ENCODE measurements around the gene NELFA. TPM values are rescaled to one million over a fixed set of nuclear protein-coding genes. Genes with fewer than 3 reads are reported as not detected.

The NELFA gene
- total RNA-seq, 1 experiment from 2014 or later, result 22.6 TPM

- peaks cover 7% of the 10 kb centered on the region; the same call in 1 of the 2 replicates for H4K20me1 ChIP-seq (ENCODE audit: insufficient read depth, low read depth, low read length)
- H3K4me1 ChIP-seq (ENCODE audit: low read length), result peaks cover 4% of the 10 kb centered on the region
- no peaks in the 10 kb centered on the region for H3K27me3 ChIP-seq (ENCODE audit: low read length)
- no peaks in the 10 kb centered on the region for H3K36me3 ChIP-seq (ENCODE audit: insufficient read depth, low read length)
- H2AFZ ChIP-seq (ENCODE audit: low read length), result no peak overlapping the region
- no peak overlapping the region for H3K9ac ChIP-seq (ENCODE audit: low read length)
- H3K9me2 ChIP-seq (replicated peaks; ENCODE audit: insufficient read depth, low read length), result no peaks in the 10 kb centered on the region
- DNase-seq, result no peak
- no peak overlapping the region for H3K4me3 ChIP-seq (ENCODE audit: low read length)
- no peak overlapping the region for H3K27ac ChIP-seq (ENCODE audit: low read length)
- H3K4me2 ChIP-seq (ENCODE audit: low read depth, low read length, poor library complexity, severe bottlenecking), result no peak overlapping the region
- H3K9me3 ChIP-seq (ENCODE audit: low read length), result no peaks in the 10 kb centered on the region
- H3K79me2 ChIP-seq (ENCODE audit: low read length), result no peaks in the 10 kb centered on the region
Observed at GRCh38 chr4:2047031-2047660, 38.4 kb upstream of the NELFA start.

GRCh38 chr4:2046031-2046961 is 37.5 kb upstream of the NELFA start:
- Histone ChIP-seq H3K27ac (ENCODE audit: low read length) (no peak overlapping the region), H3K4me2 (ENCODE audit: low read depth, low read length, poor library complexity, severe bottlenecking) (no peak overlapping the region), H3K9me3 (ENCODE audit: low read length) (no peaks in the 10 kb centered on the region), H4K20me1 (ENCODE audit: insufficient read depth, low read depth, low read length) (peaks cover 7% of the 10 kb centered on the region; the same call in 1 of the 2 replicates), H3K9me2 (replicated peaks; ENCODE audit: insufficient read depth, low read length) (no peaks in the 10 kb centered on the region), H3K4me1 (ENCODE audit: low read length) (peaks cover 9% of the 10 kb centered on the region), H2AFZ (ENCODE audit: low read length) (no peak overlapping the region), H3K9ac (ENCODE audit: low read length) (no peak overlapping the region), H3K4me3 (ENCODE audit: low read length) (no peak overlapping the region), H3K36me3 (ENCODE audit: insufficient read depth, low read length) (no peaks in the 10 kb centered on the region), H3K79me2 (ENCODE audit: low read length) (no peaks in the 10 kb centered on the region), H3K27me3 (ENCODE audit: low read length) (no peaks in the 10 kb centered on the region)
- DNase-seq, result no peak

- Histone ChIP-seq H3K4me1 (ENCODE audit: low read length) (peaks cover 9% of the 10 kb centered on the region), H3K4me3 (ENCODE audit: low read length) (no peak overlapping the region), H3K4me2 (ENCODE audit: low read depth, low read length, poor library complexity, severe bottlenecking) (no peak overlapping the region), H3K27ac (ENCODE audit: low read length) (no peak overlapping the region), H3K79me2 (ENCODE audit: low read length) (no peaks in the 10 kb centered on the region), H3K9me3 (ENCODE audit: low read length) (no peaks in the 10 kb centered on the region), H2AFZ (ENCODE audit: low read length) (no peak overlapping the region), H3K9me2 (replicated peaks; ENCODE audit: insufficient read depth, low read length) (no peaks in the 10 kb centered on the region), H3K9ac (ENCODE audit: low read length) (no peak overlapping the region), H3K27me3 (ENCODE audit: low read length) (no peaks in the 10 kb centered on the region), H3K36me3 (ENCODE audit: insufficient read depth, low read length) (no peaks in the 10 kb centered on the region), H4K20me1 (ENCODE audit: insufficient read depth, low read depth, low read length) (peaks cover 7% of the 10 kb centered on the region; the same call in 1 of the 2 replicates)
- peak; percentile 51 for DNase-seq
Observed at GRCh38 chr4:2045518-2045951, 36.8 kb upstream of the NELFA start.

- H3K36me3 ChIP-seq (ENCODE audit: insufficient read depth, low read length), result no peaks in the 10 kb centered on the region
- H3K27ac ChIP-seq (ENCODE audit: low read length), result no peak overlapping the region
- H3K9ac ChIP-seq (ENCODE audit: low read length), result no peak overlapping the region
- H2AFZ ChIP-seq (ENCODE audit: low read length), result no peak overlapping the region
- no peak overlapping the region for H3K4me2 ChIP-seq (ENCODE audit: low read depth, low read length, poor library complexity, severe bottlenecking)
- no peak for DNase-seq
- peaks cover 9% of the 10 kb centered on the region for H3K4me1 ChIP-seq (ENCODE audit: low read length)
- H3K4me3 ChIP-seq (ENCODE audit: low read length), result no peak overlapping the region
- H3K27me3 ChIP-seq (ENCODE audit: low read length), result no peaks in the 10 kb centered on the region
- no peaks in the 10 kb centered on the region for H3K9me2 ChIP-seq (replicated peaks; ENCODE audit: insufficient read depth, low read length)
- H3K9me3 ChIP-seq (ENCODE audit: low read length), result no peaks in the 10 kb centered on the region
- H4K20me1 ChIP-seq (ENCODE audit: insufficient read depth, low read depth, low read length), result peaks cover 7% of the 10 kb centered on the region; the same call in 1 of the 2 replicates
- H3K79me2 ChIP-seq (ENCODE audit: low read length), result no peaks in the 10 kb centered on the region
Observed at GRCh38 chr4:2044542-2045517, 36.1 kb upstream of the NELFA start.

GRCh38 chr4:2044119-2044485 is 35.3 kb upstream of the NELFA start:
- no peaks in the 10 kb centered on the region for H3K36me3 ChIP-seq (ENCODE audit: insufficient read depth, low read length)
- H3K9me2 ChIP-seq (replicated peaks; ENCODE audit: insufficient read depth, low read length), result no peaks in the 10 kb centered on the region
- H4K20me1 ChIP-seq (ENCODE audit: insufficient read depth, low read depth, low read length), result peaks cover 7% of the 10 kb centered on the region; the same call in 1 of the 2 replicates
- H2AFZ ChIP-seq (ENCODE audit: low read length), result no peak overlapping the region
- no peak overlapping the region for H3K4me2 ChIP-seq (ENCODE audit: low read depth, low read length, poor library complexity, severe bottlenecking)
- DNase-seq, result no peak
- no peak overlapping the region for H3K27ac ChIP-seq (ENCODE audit: low read length)
- H3K9me3 ChIP-seq (ENCODE audit: low read length), result no peaks in the 10 kb centered on the region
- H3K4me1 ChIP-seq (ENCODE audit: low read length), result peaks cover 9% of the 10 kb centered on the region
- no peak overlapping the region for H3K9ac ChIP-seq (ENCODE audit: low read length)
- H3K79me2 ChIP-seq (ENCODE audit: low read length), result no peaks in the 10 kb centered on the region
- no peak overlapping the region for H3K4me3 ChIP-seq (ENCODE audit: low read length)
- H3K27me3 ChIP-seq (ENCODE audit: low read length), result no peaks in the 10 kb centered on the region

GRCh38 chr4:2043396-2044118 is 34.8 kb upstream of the NELFA start:
- Histone ChIP-seq H3K79me2 (ENCODE audit: low read length) (no peaks in the 10 kb centered on the region), H3K4me1 (ENCODE audit: low read length) (peaks cover 9% of the 10 kb centered on the region), H3K36me3 (ENCODE audit: insufficient read depth, low read length) (no peaks in the 10 kb centered on the region), H4K20me1 (ENCODE audit: insufficient read depth, low read depth, low read length) (peaks cover 7% of the 10 kb centered on the region; the same call in 1 of the 2 replicates), H3K4me2 (ENCODE audit: low read depth, low read length, poor library complexity, severe bottlenecking) (no peak overlapping the region), H2AFZ (ENCODE audit: low read length) (no peak overlapping the region), H3K9me2 (replicated peaks; ENCODE audit: insufficient read depth, low read length) (no peaks in the 10 kb centered on the region), H3K9me3 (ENCODE audit: low read length) (no peaks in the 10 kb centered on the region), H3K9ac (ENCODE audit: low read length) (no peak overlapping the region), H3K27me3 (ENCODE audit: low read length) (no peaks in the 10 kb centered on the region), H3K4me3 (ENCODE audit: low read length) (no peak overlapping the region), H3K27ac (ENCODE audit: low read length) (no peak overlapping the region)
- DNase-seq, result no peak

GRCh38 chr4:2042947-2043395 is 34.2 kb upstream of the NELFA start:
- Histone ChIP-seq H4K20me1 (ENCODE audit: insufficient read depth, low read depth, low read length) (peaks cover 7% of the 10 kb centered on the region; the same call in 1 of the 2 replicates), H3K9ac (ENCODE audit: low read length) (peak overlapping the region; percentile 73; the same call in 1 of the 2 replicates), H3K79me2 (ENCODE audit: low read length) (no peaks in the 10 kb centered on the region), H3K4me2 (ENCODE audit: low read depth, low read length, poor library complexity, severe bottlenecking) (peak overlapping the region; percentile 73), H3K4me3 (ENCODE audit: low read length) (peak overlapping the region; percentile 75), H2AFZ (ENCODE audit: low read length) (no peak overlapping the region), H3K27ac (ENCODE audit: low read length) (no peak overlapping the region), H3K9me3 (ENCODE audit: low read length) (no peaks in the 10 kb centered on the region), H3K9me2 (replicated peaks; ENCODE audit: insufficient read depth, low read length) (no peaks in the 10 kb centered on the region), H3K36me3 (ENCODE audit: insufficient read depth, low read length) (no peaks in the 10 kb centered on the region), H3K27me3 (ENCODE audit: low read length) (no peaks in the 10 kb centered on the region), H3K4me1 (ENCODE audit: low read length) (peaks cover 9% of the 10 kb centered on the region)
- no peak for DNase-seq

Measured in Karpas-422 (cell line).